NCI-H2081 (cell line): ENCODE measurements around the gene NRIP3.
"Not testable (repeated sequence)": the region's sequence is repeated elsewhere in the genome, so short reads cannot be mapped to it uniquely, and the experiment has no call there.

Experiments used
- DNase-seq, 2 experiments: peaks; one replicate each; lab custom pipeline; 2025; lab: John Stamatoyannopoulos, UW

NRIP3 gene

GRCh38 chr11:9015677-9016076 is 11.9 kb upstream of the NRIP3 start:
- DNase-seq: peak; percentile 63 to 76

DNA sequence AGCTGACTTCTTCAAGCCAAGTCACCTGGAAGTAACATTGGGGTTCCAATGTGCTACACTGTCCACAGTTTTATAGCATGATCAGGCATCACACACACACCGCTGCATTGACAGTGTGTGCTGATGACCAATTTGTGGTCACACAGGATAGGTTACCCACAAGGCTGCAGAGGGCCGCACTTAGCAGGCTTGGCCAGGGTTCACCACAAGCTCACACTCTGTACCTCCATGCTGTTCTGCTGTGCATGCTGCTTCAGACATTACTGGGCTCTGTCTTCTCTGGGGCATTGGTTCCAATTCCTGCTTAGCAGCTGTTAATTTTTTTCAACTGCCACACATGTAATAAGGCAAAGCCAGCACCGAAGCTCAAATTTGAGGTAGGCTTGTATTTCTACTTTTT is 11.0 kb upstream of the NRIP3 start:
- DNase-seq: no peak

DNA sequence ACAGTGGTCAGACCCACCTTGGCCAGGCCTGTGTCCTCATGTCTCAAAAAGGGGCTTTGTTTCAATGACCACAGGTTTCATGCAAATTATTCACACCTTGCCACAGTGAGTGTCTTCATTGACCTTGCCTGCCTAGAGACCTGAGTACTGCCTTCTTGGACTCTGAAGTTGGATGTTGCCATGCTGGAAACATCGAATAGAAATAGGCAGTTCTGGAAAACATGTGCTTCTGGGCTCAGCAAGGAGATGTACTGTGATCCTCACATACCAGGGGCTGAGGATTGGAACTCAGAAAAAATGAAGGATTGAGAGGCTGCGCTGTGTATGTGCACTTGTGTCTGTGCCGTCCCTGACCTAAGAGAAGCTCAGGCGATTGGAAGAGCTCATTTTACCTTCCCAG is 9.6 kb upstream of the NRIP3 start:
- DNase-seq: no peak

DNA sequence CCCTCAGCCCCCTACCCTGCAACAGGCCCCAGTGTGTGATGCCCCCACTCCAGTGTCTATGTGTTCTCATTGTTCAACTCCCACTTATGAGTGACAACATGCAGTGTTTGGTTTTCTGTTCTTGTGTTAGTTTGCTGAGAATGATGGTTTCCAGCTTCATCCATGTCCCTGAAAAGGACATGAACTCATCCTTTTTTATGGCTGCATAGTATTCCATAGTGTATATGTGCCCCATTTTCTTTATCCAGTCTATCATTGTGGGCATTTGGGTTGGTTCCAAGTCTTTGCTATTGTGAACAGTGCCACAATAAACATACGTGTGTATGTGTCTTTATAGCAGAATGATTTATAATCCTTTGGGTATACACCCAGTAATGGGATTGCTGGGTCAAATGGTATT is 5.7 kb upstream of the NRIP3 start:
- DNase-seq: not testable (repeated sequence)

- DNase-seq: no peak
Observed at GRCh38 chr11:9008661-9009060, 4.9 kb upstream of the NRIP3 start.

DNA sequence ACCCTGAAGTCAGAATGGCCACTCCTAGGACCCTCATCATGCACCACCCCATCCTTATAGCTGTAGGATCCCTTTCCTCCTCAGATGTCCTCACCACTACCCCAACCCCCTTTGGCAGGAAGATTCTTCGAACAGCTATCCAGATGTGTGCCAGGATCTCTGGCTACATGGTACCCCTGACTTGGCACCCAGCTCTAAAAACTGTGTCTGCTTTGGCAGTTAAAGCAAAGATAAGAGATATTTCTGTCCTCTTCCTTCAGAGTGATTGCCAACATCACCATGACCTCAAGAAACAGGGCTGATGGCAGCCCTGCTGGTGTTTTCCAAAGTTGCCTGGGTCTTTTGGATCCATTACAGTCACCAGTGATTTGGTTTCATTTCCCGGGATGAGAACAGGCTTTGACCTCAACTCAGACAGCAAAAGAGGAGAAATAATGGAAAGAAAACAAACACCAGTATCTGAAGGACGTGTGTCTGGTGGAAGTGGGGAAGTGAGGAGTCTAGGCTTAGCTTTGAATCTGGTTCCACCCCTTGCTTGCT is 4.3 kb upstream of the NRIP3 start:
- DNase-seq: no peak

DNA sequence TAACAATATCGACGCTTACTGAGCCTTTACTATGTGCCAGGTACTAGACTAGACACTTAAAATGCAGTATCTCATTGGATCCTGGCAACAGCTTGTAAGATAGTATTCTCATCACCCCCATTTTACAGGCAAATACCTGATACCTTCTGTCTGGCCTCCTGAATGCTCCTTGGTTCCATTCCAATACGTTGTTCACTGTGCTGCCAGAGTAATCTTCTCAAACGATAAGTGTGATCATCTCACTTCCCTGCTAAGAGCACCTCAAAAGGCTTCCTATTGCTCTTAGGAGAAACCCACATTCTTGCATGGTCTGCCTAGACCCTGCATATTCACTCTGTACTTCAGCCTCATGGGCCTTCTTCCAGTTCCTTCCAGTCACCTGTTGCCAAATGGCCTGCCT is 1.3 kb upstream of the NRIP3 start:
- no peak for DNase-seq

DNA sequence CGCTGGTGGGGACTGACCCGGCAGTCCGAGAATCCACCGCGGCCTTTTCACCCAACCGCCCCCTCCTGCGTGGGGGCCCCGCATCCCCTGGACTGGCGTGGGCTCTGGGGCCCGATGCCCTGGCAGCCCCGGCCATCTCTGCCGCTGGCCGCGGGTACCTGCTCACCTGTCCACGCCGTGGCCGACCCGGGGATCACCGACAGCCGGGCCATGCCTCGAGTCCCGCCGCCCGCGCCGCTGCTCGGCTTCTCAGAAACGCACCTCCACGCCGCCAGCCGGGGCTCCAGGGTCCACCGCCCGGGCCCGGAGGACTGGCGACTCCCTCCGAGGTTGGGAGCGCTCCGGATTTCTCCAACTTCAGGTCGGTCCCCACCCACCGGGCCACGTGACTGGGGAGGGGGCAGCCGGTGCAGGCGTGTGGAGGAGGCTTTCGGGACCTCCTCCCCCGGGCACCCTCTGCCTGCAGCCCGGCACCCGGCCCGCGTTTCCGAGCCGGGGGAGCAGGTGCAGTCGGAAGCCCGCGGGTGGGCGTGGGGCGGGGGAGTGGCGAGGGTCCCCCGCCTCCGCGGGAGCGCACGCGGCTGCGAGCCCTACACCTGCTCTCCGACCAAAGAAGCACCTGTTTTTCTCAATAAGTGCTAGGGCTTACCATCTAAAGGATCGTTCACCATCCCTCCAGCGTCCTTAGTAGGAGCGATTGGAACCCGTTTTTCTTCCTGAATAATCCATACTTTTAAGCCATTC is 554 bp upstream of the NRIP3 start:
- DNase-seq: no peak

GRCh38 chr11:9002920-9003572 is 755 bp downstream of the NRIP3 start:
- no peak for DNase-seq

- DNase-seq: no peak
Observed at GRCh38 chr11:9001736-9002135, 2.1 kb downstream of the NRIP3 start.

DNA sequence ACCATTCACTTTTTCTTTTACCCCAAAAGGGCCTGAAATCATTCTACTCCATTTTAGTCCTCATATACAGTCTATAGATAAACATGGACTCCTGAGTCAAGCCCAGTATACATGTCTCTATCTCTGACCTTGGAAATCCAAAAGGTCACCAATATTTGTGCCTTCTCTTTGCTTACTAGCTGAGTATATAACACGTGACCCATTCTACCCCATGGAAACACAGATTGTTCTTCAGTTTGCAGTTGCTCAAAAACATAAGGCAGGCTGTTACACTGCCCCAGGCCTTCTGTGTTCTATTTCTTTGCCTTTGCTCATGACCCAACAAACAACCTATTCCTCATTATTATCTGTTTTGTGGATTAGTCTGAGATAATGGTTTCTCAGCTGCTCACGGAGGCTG is 5.8 kb downstream of the NRIP3 start:
- no peak for DNase-seq

GRCh38 chr11:8997451-8997850 is 6.3 kb downstream of the NRIP3 start:
- DNase-seq: no peak

GRCh38 chr11:8989453-8989852 is 14.3 kb downstream of the NRIP3 start:
- no peak for DNase-seq

GRCh38 chr11:8988329-8989234 is 15.2 kb downstream of the NRIP3 start:
- no peak for DNase-seq

- no peak for DNase-seq
Observed at GRCh38 chr11:8987446-8987845, 16.4 kb downstream of the NRIP3 start.

DNA sequence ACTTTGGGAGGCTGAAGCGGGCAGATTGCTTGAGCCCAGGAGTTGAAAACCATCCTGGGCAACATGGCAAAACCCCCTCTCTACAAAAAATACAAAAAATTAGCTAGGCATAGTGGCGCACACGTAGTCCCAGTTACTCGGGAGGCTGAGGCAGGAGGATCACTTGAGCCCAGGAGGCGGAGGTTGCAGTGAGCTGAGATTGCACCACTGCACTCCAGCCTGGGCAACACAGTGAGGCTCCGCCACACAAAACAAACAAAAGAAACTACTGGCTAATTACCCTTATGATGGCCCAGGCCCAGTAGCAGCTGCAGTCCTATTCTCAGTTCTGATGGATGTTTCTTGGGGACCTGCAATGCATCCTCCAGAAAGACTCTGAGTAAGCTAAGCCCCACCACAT is 17.0 kb downstream of the NRIP3 start:
- DNase-seq: not testable (repeated sequence)

- DNase-seq: no peak
Observed at GRCh38 chr11:8985462-8985861, 18.3 kb downstream of the NRIP3 start.

DNA sequence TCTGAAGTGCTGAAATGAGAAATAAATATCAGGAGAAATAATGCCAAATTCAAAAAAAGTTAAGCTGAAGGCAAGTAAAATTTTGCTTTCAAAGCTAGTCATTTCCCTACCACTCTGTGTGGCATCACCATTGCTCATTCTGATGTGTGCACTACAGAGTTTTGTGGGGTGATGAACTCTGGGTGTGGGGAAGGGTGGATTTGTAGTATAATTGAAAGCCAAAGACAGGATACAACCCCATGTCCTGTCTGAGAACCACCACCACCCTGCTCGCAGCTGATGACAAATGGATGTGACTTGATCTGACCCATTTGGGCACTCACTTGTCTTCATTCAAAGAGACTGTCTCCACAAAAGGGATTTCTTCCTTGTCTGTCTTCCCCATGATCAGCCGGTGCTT is 20.2 kb downstream of the NRIP3 start:
- DNase-seq: no peak

DNA sequence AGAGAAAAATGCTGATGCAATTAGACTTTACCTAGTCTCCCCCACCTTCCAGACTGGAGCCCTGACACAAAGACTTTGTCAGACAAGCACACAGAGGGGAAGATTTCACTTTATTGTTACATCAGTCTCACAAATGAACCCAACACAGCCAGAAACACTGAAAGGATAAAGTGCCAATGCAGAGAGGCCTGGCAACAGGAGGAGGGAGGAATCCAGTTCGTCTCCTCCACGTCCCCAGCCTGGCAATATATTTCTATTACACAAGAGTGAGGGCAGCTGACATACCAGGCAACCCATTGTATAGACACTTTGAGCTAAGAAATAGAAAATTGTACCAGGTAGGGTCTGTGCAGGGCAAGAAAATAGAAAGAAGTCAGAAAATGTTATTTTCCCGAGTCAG is 23.3 kb downstream of the NRIP3 start:
- DNase-seq: no peak

GRCh38 chr11:8979365-8979764 is 24.4 kb downstream of the NRIP3 start:
- DNase-seq: not testable (repeated sequence)

- DNase-seq: no peak
Observed at GRCh38 chr11:8973121-8973520, 30.7 kb downstream of the NRIP3 start.

DNA sequence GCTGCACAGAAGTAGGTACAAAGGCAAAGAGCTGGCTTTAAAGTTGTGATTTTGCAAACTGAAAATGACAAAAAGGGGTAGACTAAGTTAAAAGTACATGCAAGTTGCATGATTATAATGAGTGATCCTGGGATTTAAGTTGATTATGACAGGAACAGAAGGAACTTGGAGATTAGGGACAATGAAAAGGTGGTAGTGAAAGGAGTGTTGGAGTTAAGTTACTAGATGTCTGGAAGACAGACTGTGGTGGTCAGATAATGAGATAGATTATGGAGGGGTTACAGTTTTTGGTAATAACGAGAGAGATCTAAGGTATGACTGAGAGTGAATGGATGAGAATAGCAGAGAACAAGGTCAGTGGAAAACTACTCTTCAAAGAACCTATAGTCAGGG is 31.9 kb downstream of the NRIP3 start:
- no peak for DNase-seq
